ENCODE results near the gene FRMD4B.

FRMD4B gene

DNA sequence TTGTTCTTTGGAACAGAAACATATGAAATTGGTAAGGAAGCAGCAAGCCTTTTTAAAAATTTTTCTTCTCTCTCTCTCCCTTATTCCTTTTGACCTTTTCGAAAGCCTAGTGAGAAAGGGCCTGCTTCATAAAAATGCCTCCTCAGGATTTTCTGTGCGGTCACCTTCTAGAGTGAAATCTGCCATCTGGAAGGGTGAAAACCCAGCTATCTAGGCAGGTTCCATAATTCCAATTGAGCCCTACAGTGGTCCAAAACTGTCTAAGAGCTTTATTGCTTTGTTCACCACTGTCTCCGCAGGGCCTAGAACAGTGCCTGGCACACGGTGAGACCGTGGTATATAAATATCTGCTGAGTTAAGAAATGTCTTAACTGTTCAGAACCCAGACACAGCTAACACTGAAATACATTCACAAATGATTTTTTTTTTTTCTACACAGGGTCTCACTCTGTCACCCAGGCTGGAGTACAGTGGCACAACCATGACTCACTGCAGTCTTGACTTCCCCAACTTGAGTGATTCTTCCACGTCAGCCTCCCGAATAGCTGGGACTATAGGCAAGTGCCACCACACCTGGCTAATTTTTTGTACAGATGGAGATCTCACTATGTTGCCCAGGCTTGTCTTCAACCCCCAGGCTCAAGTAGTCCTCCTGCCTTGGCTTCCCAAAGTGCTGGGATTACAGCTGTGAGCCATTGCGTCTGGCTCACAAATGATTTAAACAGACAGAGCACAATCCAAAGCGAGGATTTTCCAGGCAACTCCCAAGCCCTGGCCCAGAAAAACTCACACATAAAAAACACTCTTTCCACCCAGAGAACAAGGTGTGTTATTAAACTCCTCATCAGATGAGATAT is 64.4 kb downstream of the FRMD4B start:
- Histone ChIP-seq H3K27me3 (ENCODE audit: insufficient read depth, low read depth) (no peaks in the 10 kb centered on the region), H3K4me1 (ENCODE audit: low read depth, poor library complexity, severe bottlenecking) (peaks cover 23% of the 10 kb centered on the region), H3K4me3 (IDR thresholded peaks at IDR 0.05; ENCODE audit: insufficient read depth, low read depth, low read length) (no peak overlapping the region), H3K9ac (no peak overlapping the region), H4K20me1 (ENCODE audit: insufficient read depth) (no peaks in the 10 kb centered on the region), H2AFZ (ENCODE audit: low read depth) (no peak overlapping the region), H3K36me3 (ENCODE audit: insufficient read depth) (no peaks in the 10 kb centered on the region), H3K79me2 (ENCODE audit: insufficient read depth, low read depth) (no peaks in the 10 kb centered on the region), H3K4me2 (no peak overlapping the region), H3K27ac (no peak overlapping the region)
- TF ChIP-seq, protein P1, sequence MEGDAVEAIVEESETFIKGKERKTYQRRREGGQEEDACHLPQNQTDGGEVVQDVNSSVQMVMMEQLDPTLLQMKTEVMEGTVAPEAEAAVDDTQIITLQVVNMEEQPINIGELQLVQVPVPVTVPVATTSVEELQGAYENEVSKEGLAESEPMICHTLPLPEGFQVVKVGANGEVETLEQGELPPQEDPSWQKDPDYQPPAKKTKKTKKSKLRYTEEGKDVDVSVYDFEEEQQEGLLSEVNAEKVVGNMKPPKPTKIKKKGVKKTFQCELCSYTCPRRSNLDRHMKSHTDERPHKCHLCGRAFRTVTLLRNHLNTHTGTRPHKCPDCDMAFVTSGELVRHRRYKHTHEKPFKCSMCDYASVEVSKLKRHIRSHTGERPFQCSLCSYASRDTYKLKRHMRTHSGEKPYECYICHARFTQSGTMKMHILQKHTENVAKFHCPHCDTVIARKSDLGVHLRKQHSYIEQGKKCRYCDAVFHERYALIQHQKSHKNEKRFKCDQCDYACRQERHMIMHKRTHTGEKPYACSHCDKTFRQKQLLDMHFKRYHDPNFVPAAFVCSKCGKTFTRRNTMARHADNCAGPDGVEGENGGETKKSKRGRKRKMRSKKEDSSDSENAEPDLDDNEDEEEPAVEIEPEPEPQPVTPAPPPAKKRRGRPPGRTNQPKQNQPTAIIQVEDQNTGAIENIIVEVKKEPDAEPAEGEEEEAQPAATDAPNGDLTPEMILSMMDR (conservative IDR thresholded peaks at IDR 0.05; ENCODE audit: low read depth, low read length) = no peak

DNA sequence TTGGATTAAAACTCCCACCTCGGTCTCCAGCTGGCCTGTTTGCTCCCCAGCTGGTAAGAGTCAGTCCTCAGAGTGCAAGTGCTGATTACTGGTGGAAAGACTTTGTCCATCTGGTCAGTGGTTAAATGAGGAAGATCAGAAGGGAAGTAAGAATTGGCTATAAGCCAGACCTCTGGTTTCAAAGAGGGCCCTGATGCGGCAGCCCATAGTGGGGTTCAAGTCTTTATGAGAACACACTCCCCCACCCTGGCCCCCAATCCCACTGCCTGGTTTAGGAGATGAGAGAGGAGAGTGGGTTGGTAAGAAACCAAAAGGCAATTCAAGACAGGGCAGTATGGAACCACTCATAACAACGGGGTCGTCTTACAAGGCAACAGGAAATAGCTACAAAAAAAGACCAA is 65.0 kb downstream of the FRMD4B start:
- Histone ChIP-seq H3K36me3 (ENCODE audit: insufficient read depth) (no peaks in the 10 kb centered on the region), H3K27me3 (ENCODE audit: insufficient read depth, low read depth) (no peaks in the 10 kb centered on the region), H3K4me3 (IDR thresholded peaks at IDR 0.05; ENCODE audit: insufficient read depth, low read depth, low read length) (no peak overlapping the region), H3K79me2 (ENCODE audit: insufficient read depth, low read depth) (no peaks in the 10 kb centered on the region), H2AFZ (ENCODE audit: low read depth) (no peak overlapping the region), H3K27ac (no peak overlapping the region), H4K20me1 (ENCODE audit: insufficient read depth) (no peaks in the 10 kb centered on the region), H3K4me1 (ENCODE audit: low read depth, poor library complexity, severe bottlenecking) (peaks cover 16% of the 10 kb centered on the region), H3K9ac (no peak overlapping the region), H3K4me2 (no peak overlapping the region)
- TF ChIP-seq, protein P1 (conservative IDR thresholded peaks at IDR 0.05; ENCODE audit: low read depth, low read length) = no peak

DNA sequence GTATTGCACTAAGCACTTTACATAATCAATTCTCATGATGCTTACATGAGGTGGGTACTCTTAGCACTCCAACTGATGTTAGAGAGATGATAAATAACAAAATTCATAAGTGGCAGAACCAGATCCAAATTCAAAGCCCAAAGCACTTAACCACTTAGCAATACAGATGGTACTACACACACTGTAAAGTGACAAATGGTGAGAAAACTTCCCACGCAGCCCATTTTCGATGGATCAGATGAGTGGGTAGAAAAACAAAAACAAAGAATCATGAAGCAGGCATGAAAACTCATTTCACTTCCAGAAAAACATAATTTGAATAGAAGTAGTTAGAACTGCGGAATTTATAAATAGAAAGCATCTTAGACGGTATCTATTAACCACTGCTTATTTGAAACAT is 66.2 kb downstream of the FRMD4B start:
- Histone ChIP-seq H3K27me3 (ENCODE audit: insufficient read depth, low read depth) (no peaks in the 10 kb centered on the region), H3K4me1 (ENCODE audit: low read depth, poor library complexity, severe bottlenecking) (peaks cover 14% of the 10 kb centered on the region), H3K4me2 (no peak overlapping the region), H3K36me3 (ENCODE audit: insufficient read depth) (no peaks in the 10 kb centered on the region), H3K79me2 (ENCODE audit: insufficient read depth, low read depth) (no peaks in the 10 kb centered on the region), H3K27ac (no peak overlapping the region), H2AFZ (ENCODE audit: low read depth) (no peak overlapping the region), H3K9ac (no peak overlapping the region), H4K20me1 (ENCODE audit: insufficient read depth) (no peaks in the 10 kb centered on the region), H3K4me3 (IDR thresholded peaks at IDR 0.05; ENCODE audit: insufficient read depth, low read depth, low read length) (no peak overlapping the region)
- TF ChIP-seq, protein P1 (conservative IDR thresholded peaks at IDR 0.05; ENCODE audit: low read depth, low read length) = no peak

DNA sequence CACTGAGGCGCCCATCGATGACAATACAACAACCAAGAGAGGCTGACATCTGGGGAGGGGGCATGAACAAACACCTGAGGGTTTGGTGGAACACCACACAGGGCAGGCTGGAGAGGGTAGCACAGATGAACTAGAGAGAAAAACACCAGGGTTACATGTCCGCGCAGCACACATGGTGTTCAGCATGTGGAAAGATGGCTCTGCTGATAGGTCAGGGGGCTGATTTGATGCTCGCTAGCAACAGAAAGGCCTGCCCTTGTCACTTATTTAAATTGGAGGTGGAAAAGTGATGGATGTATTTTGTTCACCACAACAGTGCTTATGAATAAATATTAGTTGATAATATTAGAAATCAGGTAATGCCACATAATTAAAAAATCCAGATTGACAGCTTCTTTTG is 67.5 kb downstream of the FRMD4B start:
- Histone ChIP-seq H3K4me2 (no peak overlapping the region), H3K27ac (no peak overlapping the region), H3K27me3 (ENCODE audit: insufficient read depth, low read depth) (no peaks in the 10 kb centered on the region), H3K4me3 (IDR thresholded peaks at IDR 0.05; ENCODE audit: insufficient read depth, low read depth, low read length) (no peak overlapping the region), H3K4me1 (ENCODE audit: low read depth, poor library complexity, severe bottlenecking) (peaks cover 14% of the 10 kb centered on the region), H3K9ac (no peak overlapping the region), H2AFZ (ENCODE audit: low read depth) (no peak overlapping the region), H4K20me1 (ENCODE audit: insufficient read depth) (no peaks in the 10 kb centered on the region), H3K36me3 (ENCODE audit: insufficient read depth) (no peaks in the 10 kb centered on the region), H3K79me2 (ENCODE audit: insufficient read depth, low read depth) (no peaks in the 10 kb centered on the region)
- TF ChIP-seq, protein P1 (conservative IDR thresholded peaks at IDR 0.05; ENCODE audit: low read depth, low read length) = no peak
